SK-N-MC (cell line): ENCODE data around the gene FNIP2.

Source experiments
- EZH2 ChIP-seq: fragments of 200-600 bp; sonication (generic); IDR thresholded peaks from one replicate; pipeline ENCODE4 v1.6.1; 2017; ENCODE audit warnings: antibody characterized with exemption
- FOXP2 ChIP-seq: optimal IDR thresholded peaks from 2 replicates; pipeline ENCODE3; 2011; ENCODE audit warnings: mild to moderate bottlenecking, moderate library complexity; ENCODE audit not compliant: insufficient read depth; ENCODE audit errors: extremely low read length, control extremely low read depth
- POLR2AphosphoS5 ChIP-seq: IDR thresholded peaks from 2 replicates; pipeline ENCODE4 v1.6.1; 2012; ENCODE audit warnings: mild to moderate bottlenecking, low read depth, low read length, borderline replicate concordance

GRCh38 chr4:158812133-158812532 is 43.3 kb downstream of the FNIP2 start:
- TF ChIP-seq EZH2 (no peak), POLR2AphosphoS5 (no peak), FOXP2 (no peak)
